GM23248 (cell line): ENCODE data around the gene LLGL1. TPM values are rescaled to one million over a fixed set of nuclear protein-coding genes. Genes with fewer than 3 reads are reported as not detected.

Experiments used
- DNase-seq: peaks from one replicate; pipeline ENCODE4 v3.0.0-alpha.2; 2015
- H2AFZ ChIP-seq: fragments of 200-600 bp; sonication (generic); 2 replicates; pipeline ENCODE4 v1.6.1; 2016; ENCODE audit warnings: antibody characterized with exemption
- H3F3A ChIP-seq: fragments of 200-600 bp; sonication (generic); 2 replicates; pipeline ENCODE4 v1.6.1; 2016; ENCODE audit warnings: mild to moderate bottlenecking, antibody characterized with exemption, mixed run types; ENCODE audit not compliant: insufficient read depth
- H3K27ac ChIP-seq: fragments of 200-600 bp; sonication (generic); 2 replicates; pipeline ENCODE4 v1.5.1; 2016; ENCODE audit warnings: mild to moderate bottlenecking
- H3K27me3 ChIP-seq: fragments of 200-600 bp; sonication (generic); replicated peaks from 2 replicates; pipeline ENCODE4 v1.6.1; 2016; ENCODE audit warnings: mild to moderate bottlenecking; ENCODE audit not compliant: insufficient read depth
- H3K36me3 ChIP-seq: fragments of 200-600 bp; sonication (generic); 2 replicates; pipeline ENCODE4 v1.6.1; 2016; ENCODE audit warnings: low read depth, mild to moderate bottlenecking
- H3K4me1 ChIP-seq: fragments of 200-600 bp; sonication (generic); 2 replicates; pipeline ENCODE4 v1.6.1; 2016; ENCODE audit warnings: mild to moderate bottlenecking; ENCODE audit not compliant: insufficient read depth
- H3K4me2 ChIP-seq: fragments of 200-600 bp; sonication (generic); one replicate; pipeline ENCODE4 v1.6.1; 2016; ENCODE audit warnings: mild to moderate bottlenecking; ENCODE audit not compliant: unreplicated experiment
- H3K4me3 ChIP-seq: fragments of 200-600 bp; sonication (generic); 2 replicates; pipeline ENCODE4 v1.5.1; 2016; ENCODE audit warnings: mild to moderate bottlenecking
- H3K79me2 ChIP-seq: fragments of 200-600 bp; sonication (generic); 2 replicates; pipeline ENCODE4 v1.6.1; 2016; ENCODE audit warnings: mild to moderate bottlenecking; ENCODE audit not compliant: insufficient read depth
- H3K9ac ChIP-seq: fragments of 200-600 bp; sonication (generic); 2 replicates; pipeline ENCODE4 v1.6.1; 2016; ENCODE audit warnings: mild to moderate bottlenecking
- H3K9me2 ChIP-seq: fragments of 200-600 bp; sonication (generic); 2 replicates; pipeline ENCODE4 v1.6.1; 2016; ENCODE audit warnings: mixed run types, mild to moderate bottlenecking, moderate library complexity; ENCODE audit not compliant: insufficient read depth
- H3K9me3 ChIP-seq: fragments of 200-600 bp; sonication (generic); one replicate; pipeline ENCODE4 v1.6.1; 2017; ENCODE audit warnings: low read depth
- H4K20me1 ChIP-seq: fragments of 200-600 bp; sonication (generic); 2 replicates; pipeline ENCODE4 v1.6.0; 2016; ENCODE audit not compliant: insufficient read depth
- EZH2 ChIP-seq: fragments of 200-600 bp; sonication (generic); IDR thresholded peaks from 2 replicates; pipeline ENCODE4 v1.6.1; 2018; ENCODE audit warnings: antibody characterized with exemption, mild to moderate bottlenecking; ENCODE audit not compliant: insufficient read depth, poor library complexity, severe bottlenecking
- EZH2phosphoT487 ChIP-seq: fragments of 200-600 bp; sonication (generic); IDR thresholded peaks from 2 replicates; pipeline ENCODE4 v1.6.1; 2018; ENCODE audit warnings: antibody characterized with exemption, moderate library complexity, mild to moderate bottlenecking, low read depth; ENCODE audit not compliant: insufficient read depth
- WGBS, 2 experiments: methylation state at CpG; one replicate each; pipeline ENCODE4 v1.1.6; 2015 to 2017; ENCODE audit warnings: low lambda C conversion rate in 2 of 2, low coverage in 1 of 2; ENCODE audit errors: missing lambda C conversion rate in 2 of 2; 5-methylcytosine and 5-hydroxymethylcytosine counted together
- in situ Hi-C: fragments of 300-500 bp; cut with MboI; formaldehyde crosslinking; loops from 2 replicates; pipeline ENCODE4 v1.15.0; 2020
- polyA plus RNA-seq: library from polyadenylated mRNA; unstranded; fragments of >200 nt; fragmentation: Nextera tagmentation; extraction: Ambion mirVana; gene quantifications from 2 replicates; pipeline ENCODE4 v1.2.1, GENCODE V29; 2016
- total RNA-seq: library from RNA; depleted of rRNA; stranded (reverse); fragments of >200 nt; shearing (Covaris generic); gene quantifications from 2 replicates; pipeline ENCODE4 v1.2.3, GENCODE V29; 2014

The LLGL1 gene
- total and polyA plus RNA-seq, 2 experiments from 2014 or later = 3.5 to 40.3 TPM

- peaks cover 11% of the 10 kb centered on the region for H3K79me2 ChIP-seq
- no peak overlapping the region for H2AFZ ChIP-seq
- no peaks in the 10 kb centered on the region for H3K27me3 ChIP-seq
- no peak overlapping the region for H3K4me2 ChIP-seq
- no peaks in the 10 kb centered on the region for H3K36me3 ChIP-seq
- no peak for DNase-seq
- peaks cover 22% of the 10 kb centered on the region for H3K4me1 ChIP-seq
- no peak overlapping the region for H3K9ac ChIP-seq
- no peak for TF ChIP-seq EZH2phosphoT487
- TF ChIP-seq EZH2 = no peak
- H3K4me3 ChIP-seq = no peak overlapping the region
- peaks cover 13% of the 10 kb centered on the region for H3F3A ChIP-seq
- no peaks in the 10 kb centered on the region for H3K9me3 ChIP-seq
- WGBS, 2 experiments = 95 to 97% methylated on average over 7 of the region's 7 CpGs
- H4K20me1 ChIP-seq = no peaks in the 10 kb centered on the region
- no peak overlapping the region for H3K27ac ChIP-seq
- H3K9me2 ChIP-seq = no peaks in the 10 kb centered on the region
- in situ Hi-C loops = no loop called here
Measured at GRCh38 chr17:18179804-18180203, 45.6 kb upstream of the LLGL1 start.

- no peak for TF ChIP-seq EZH2
- no peak for TF ChIP-seq EZH2phosphoT487
- H3K4me2 ChIP-seq = peak overlapping the region; percentile 39
- WGBS, 2 experiments = 34 to 43% methylated on average over 5 of the region's 5 CpGs
- H3F3A ChIP-seq = peaks cover 28% of the 10 kb centered on the region
- H4K20me1 ChIP-seq = no peaks in the 10 kb centered on the region
- no peaks in the 10 kb centered on the region for H3K9me3 ChIP-seq
- peaks cover 26% of the 10 kb centered on the region for H3K79me2 ChIP-seq
- peaks cover 22% of the 10 kb centered on the region for H3K4me1 ChIP-seq
- H2AFZ ChIP-seq = peak overlapping the region; percentile 62
- H3K36me3 ChIP-seq = no peaks in the 10 kb centered on the region
- H3K9me2 ChIP-seq = no peaks in the 10 kb centered on the region
- peak; percentile 92 for DNase-seq
- H3K9ac ChIP-seq = peak overlapping the region; percentile 96
- H3K27me3 ChIP-seq = no peaks in the 10 kb centered on the region
- no peak overlapping the region for H3K4me3 ChIP-seq
- in situ Hi-C loops = no loop called here
- H3K27ac ChIP-seq = peak overlapping the region; percentile 97
Measured at GRCh38 chr17:18181358-18181757, 44.1 kb upstream of the LLGL1 start.

- peaks cover 27% of the 10 kb centered on the region for H3K4me1 ChIP-seq
- 21 to 25% methylated on average over 28 of the region's 28 CpGs for WGBS, 2 experiments
- peak overlapping the region; percentile 62 for H2AFZ ChIP-seq
- no peak for TF ChIP-seq EZH2
- no peaks in the 10 kb centered on the region for H3K36me3 ChIP-seq
- H3K9me2 ChIP-seq = no peaks in the 10 kb centered on the region
- peaks cover 38% of the 10 kb centered on the region for H3F3A ChIP-seq
- in situ Hi-C loops = no loop called here
- H3K79me2 ChIP-seq = peaks cover 36% of the 10 kb centered on the region
- peak overlapping the region; percentile 96 for H3K9ac ChIP-seq
- no peaks in the 10 kb centered on the region for H3K9me3 ChIP-seq
- peak; percentile 54 for DNase-seq
- peaks cover 5% of the 10 kb centered on the region; the same call in 1 of the 2 replicates for H4K20me1 ChIP-seq
- peak overlapping the region; percentile 75 for H3K4me2 ChIP-seq
- H3K27me3 ChIP-seq = no peaks in the 10 kb centered on the region
- peak overlapping the region; percentile 97 for H3K27ac ChIP-seq
- peak overlapping the region; percentile 94 for H3K4me3 ChIP-seq
Measured at GRCh38 chr17:18182110-18182977, 43.1 kb upstream of the LLGL1 start.

GRCh38 chr17:18182978-18183333 lies 42.5 kb upstream of the LLGL1 start:
- 0 to 1% methylated on average over 33 of the region's 33 CpGs for WGBS, 2 experiments
- peak; percentile 94 for DNase-seq

More at GRCh38 chr17:18182978-18183333, 42.5 kb upstream of the LLGL1 start:
- Histone ChIP-seq H3K36me3 (no peaks in the 10 kb centered on the region), H3K79me2 (peaks cover 42% of the 10 kb centered on the region), H3K9me3 (no peaks in the 10 kb centered on the region), H3F3A (peaks cover 44% of the 10 kb centered on the region), H3K4me2 (peak overlapping the region; percentile 75), H2AFZ (peak overlapping the region; percentile 62), H3K4me3 (peak overlapping the region; percentile 94), H3K4me1 (peaks cover 33% of the 10 kb centered on the region), H3K27ac (peak overlapping the region; percentile 97), H3K9me2 (no peaks in the 10 kb centered on the region), H4K20me1 (peaks cover 10% of the 10 kb centered on the region; the same call in 1 of the 2 replicates), H3K27me3 (no peaks in the 10 kb centered on the region), H3K9ac (peak overlapping the region; percentile 96)
- in situ Hi-C loops = no loop called here
- TF ChIP-seq EZH2phosphoT487 = no peak
- TF ChIP-seq EZH2 = no peak
